ENCODE data around the gene NDUFB2. TPM values are rescaled to one million over a fixed set of nuclear protein-coding genes. Genes with fewer than 3 reads are reported as not detected.

The NDUFB2 gene
- 128 and 181 TPM in 2 replicates for total RNA-seq

GRCh38 chr7:140696680-140697446 is at the start of gene NDUFB2:
Gene NDUFB2 (plus strand): TSS chr7:140696708. CDS start chr7:140696745, 37 bp downstream.

GRCh38 chr7:140672382-140673062 is 24.0 kb upstream of the NDUFB2 start, which contains the start of gene ADCK2:
Gene ADCK2 (plus strand): TSS chr7:140672945. CDS start chr7:140673331, 386 bp downstream.

Other genes with a start within 250 kb of the NDUFB2 start
- gene MKRN1, start 217.2 kb upstream of the NDUFB2 start, total RNA-seq = 65.6 and 67.3 TPM in 2 replicates
- 0.78 and 0.97 TPM in 2 replicates for gene DENND2A, start 55.9 kb upstream of the NDUFB2 start, total RNA-seq
- gene ADCK2, start 23.8 kb upstream of the NDUFB2 start, total RNA-seq = 15.8 and 18.7 TPM in 2 replicates
- gene BRAF, start 228.2 kb downstream of the NDUFB2 start, total RNA-seq = 34.9 and 35.7 TPM in 2 replicates

Measured in articular chondrocyte of knee joint (primary cell).